ENCODE measurements around the gene IL1B.
"Not testable (repeated sequence)": the region's sequence is repeated elsewhere in the genome, so short reads cannot be mapped to it uniquely, and the experiment has no call there.

Gene IL1B

DNA sequence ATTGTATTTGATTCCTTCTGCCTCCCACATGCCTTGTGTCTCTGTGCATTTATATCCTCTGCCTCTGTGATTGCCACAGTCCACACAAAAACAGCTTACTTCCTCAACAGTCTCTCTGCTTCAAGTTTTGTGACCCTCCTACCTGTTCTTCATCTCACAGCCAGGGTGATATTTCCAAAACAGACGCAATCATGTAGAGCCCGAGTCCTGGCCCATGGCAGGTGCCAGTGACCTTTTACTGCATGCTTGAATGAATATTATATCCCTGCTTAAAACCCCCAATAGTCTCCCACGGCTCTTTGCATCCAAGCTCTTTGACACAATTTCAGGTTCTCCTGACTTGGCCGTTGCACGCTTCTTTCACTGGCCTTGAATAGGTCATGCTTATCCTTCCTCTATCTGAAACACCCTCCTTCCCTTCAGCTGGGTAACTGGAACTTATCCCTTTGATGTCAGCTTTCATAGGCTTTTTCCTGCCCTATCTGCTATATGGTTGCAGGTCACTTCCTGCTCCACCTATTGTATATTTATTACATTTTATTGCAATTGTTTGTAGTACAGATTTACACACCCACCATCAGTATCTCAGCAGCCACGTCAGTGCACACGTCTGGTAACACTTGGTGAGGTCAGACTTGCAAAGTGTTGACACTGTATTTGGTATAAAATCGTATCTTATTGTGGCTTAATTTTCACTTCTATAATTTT, 29.7 kb upstream of the IL1B start:
- TF ChIP-seq, protein P1, sequence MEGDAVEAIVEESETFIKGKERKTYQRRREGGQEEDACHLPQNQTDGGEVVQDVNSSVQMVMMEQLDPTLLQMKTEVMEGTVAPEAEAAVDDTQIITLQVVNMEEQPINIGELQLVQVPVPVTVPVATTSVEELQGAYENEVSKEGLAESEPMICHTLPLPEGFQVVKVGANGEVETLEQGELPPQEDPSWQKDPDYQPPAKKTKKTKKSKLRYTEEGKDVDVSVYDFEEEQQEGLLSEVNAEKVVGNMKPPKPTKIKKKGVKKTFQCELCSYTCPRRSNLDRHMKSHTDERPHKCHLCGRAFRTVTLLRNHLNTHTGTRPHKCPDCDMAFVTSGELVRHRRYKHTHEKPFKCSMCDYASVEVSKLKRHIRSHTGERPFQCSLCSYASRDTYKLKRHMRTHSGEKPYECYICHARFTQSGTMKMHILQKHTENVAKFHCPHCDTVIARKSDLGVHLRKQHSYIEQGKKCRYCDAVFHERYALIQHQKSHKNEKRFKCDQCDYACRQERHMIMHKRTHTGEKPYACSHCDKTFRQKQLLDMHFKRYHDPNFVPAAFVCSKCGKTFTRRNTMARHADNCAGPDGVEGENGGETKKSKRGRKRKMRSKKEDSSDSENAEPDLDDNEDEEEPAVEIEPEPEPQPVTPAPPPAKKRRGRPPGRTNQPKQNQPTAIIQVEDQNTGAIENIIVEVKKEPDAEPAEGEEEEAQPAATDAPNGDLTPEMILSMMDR (IDR thresholded peaks at IDR 0.05; ENCODE audit: insufficient read depth, low read length, poor library complexity, severe bottlenecking), result no peak
- DNase-seq (ENCODE audit: extremely low read depth, insufficient read length), result no peak
- Histone ChIP-seq H3K4me3 (replicated peaks; ENCODE audit: low read depth, low read length) (no peak overlapping the region), H3K36me3 (ENCODE audit: control insufficient read depth, insufficient read depth, low read length) (no peaks in the 10 kb centered on the region), H3K27me3 (replicated peaks; ENCODE audit: control insufficient read depth, insufficient read depth, low read length) (no peaks in the 10 kb centered on the region)

GRCh38 chr2:112864072-112864471, 27.5 kb upstream of the IL1B start:
- DNase-seq (ENCODE audit: extremely low read depth, insufficient read length), result no peak
- TF ChIP-seq, protein P1 (IDR thresholded peaks at IDR 0.05; ENCODE audit: insufficient read depth, low read length, poor library complexity, severe bottlenecking), result no peak
- Histone ChIP-seq H3K36me3 (ENCODE audit: control insufficient read depth, insufficient read depth, low read length) (no peaks in the 10 kb centered on the region), H3K4me3 (replicated peaks; ENCODE audit: low read depth, low read length) (no peak overlapping the region), H3K27me3 (replicated peaks; ENCODE audit: control insufficient read depth, insufficient read depth, low read length) (no peaks in the 10 kb centered on the region)

DNA sequence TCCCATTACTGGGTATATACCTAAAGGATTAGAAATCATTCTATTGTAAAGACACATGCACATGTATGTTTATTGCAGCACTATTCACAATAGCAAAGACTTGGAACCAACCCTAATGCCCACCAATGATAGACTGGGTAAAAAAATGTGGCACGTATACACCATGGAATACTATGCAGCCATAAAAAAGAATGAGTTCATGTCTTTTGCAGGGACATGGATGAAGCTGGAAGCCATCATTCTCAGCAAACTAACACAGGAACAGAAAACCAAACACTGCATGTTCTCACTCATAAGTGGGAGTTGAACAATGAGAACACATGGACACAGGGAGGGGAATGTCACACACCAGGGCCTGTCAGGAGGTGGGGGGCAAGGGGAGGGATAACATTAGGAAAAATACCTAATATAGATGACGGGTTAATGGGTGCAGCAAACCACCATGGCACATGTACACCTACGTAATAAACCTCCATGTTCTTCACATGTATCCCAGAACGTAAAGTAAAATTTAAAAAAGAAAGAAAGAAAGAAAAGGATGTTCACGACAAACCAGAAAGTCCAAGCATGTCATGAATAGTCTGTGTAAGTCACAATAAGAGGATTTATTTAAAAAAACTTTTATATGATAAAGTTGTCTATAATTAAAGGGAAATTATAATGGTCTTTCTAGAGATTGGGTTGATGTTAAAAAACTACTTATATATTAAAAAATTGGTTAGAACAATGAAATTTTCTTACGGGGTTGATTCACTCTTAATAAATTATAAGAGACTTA, 23.0 kb upstream of the IL1B start:
- not testable (repeated sequence) for H3K27me3 ChIP-seq (replicated peaks; ENCODE audit: control insufficient read depth, insufficient read depth, low read length); H3K36me3 ChIP-seq (ENCODE audit: control insufficient read depth, insufficient read depth, low read length); H3K4me3 ChIP-seq (replicated peaks; ENCODE audit: low read depth, low read length); DNase-seq (ENCODE audit: extremely low read depth, insufficient read length)

DNA sequence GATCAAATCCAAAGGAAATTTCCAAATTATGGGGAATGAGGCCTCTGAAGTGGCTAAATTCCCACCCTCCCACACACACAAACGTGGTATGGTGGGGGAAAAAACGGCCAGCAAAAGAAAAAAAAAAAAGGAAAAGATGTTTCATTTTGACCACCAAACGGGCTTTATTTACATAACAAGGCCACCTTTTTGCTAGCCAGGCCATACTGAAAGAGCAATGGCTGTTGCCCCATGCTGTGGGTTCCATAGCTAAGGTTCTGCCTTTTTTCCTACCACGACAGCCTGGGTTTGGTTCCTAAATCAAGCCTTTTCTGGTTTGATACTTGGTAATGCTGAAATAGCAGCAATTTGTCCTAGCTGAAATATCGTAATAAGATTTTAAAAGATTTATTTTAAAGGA, 14.0 kb upstream of the IL1B start:
- H3K4me3 ChIP-seq (replicated peaks; ENCODE audit: low read depth, low read length), result no peak overlapping the region
- no peak for DNase-seq (ENCODE audit: extremely low read depth, insufficient read length)
- TF ChIP-seq, protein P1 (IDR thresholded peaks at IDR 0.05; ENCODE audit: insufficient read depth, low read length, poor library complexity, severe bottlenecking), result no peak
- H3K36me3 ChIP-seq (ENCODE audit: control insufficient read depth, insufficient read depth, low read length), result no peaks in the 10 kb centered on the region
- no peaks in the 10 kb centered on the region for H3K27me3 ChIP-seq (replicated peaks; ENCODE audit: control insufficient read depth, insufficient read depth, low read length)

- Histone ChIP-seq H3K4me3 (replicated peaks; ENCODE audit: low read depth, low read length) (no peak overlapping the region), H3K36me3 (ENCODE audit: control insufficient read depth, insufficient read depth, low read length) (no peaks in the 10 kb centered on the region), H3K27me3 (replicated peaks; ENCODE audit: control insufficient read depth, insufficient read depth, low read length) (no peaks in the 10 kb centered on the region)
- no peak for DNase-seq (ENCODE audit: extremely low read depth, insufficient read length)
- TF ChIP-seq, protein P1 (IDR thresholded peaks at IDR 0.05; ENCODE audit: insufficient read depth, low read length, poor library complexity, severe bottlenecking), result no peak
Observed at GRCh38 chr2:112849956-112850355, 13.4 kb upstream of the IL1B start.

DNA sequence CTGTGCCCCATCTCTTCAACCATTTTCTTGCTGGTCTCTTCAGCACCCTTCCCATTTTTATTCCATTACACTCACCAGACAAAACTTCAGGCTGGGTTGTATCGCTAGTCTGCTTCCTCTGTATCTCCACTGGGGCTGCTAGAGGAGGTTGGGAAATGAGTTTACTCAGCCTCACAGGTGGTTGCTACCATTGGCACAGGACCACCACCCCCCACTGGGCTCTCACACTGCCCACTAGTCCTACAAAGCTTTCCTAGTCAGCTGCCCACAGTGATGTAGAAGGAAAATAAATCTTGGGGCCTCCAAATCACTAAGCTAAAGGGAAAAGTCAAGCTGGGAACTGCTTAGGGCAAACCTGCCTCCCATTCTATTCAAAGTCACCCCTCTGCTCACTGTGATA, 12.3 kb upstream of the IL1B start:
- TF ChIP-seq, protein P1 (IDR thresholded peaks at IDR 0.05; ENCODE audit: insufficient read depth, low read length, poor library complexity, severe bottlenecking), result no peak
- Histone ChIP-seq H3K36me3 (ENCODE audit: control insufficient read depth, insufficient read depth, low read length) (no peaks in the 10 kb centered on the region), H3K4me3 (replicated peaks; ENCODE audit: low read depth, low read length) (no peak overlapping the region), H3K27me3 (replicated peaks; ENCODE audit: control insufficient read depth, insufficient read depth, low read length) (no peaks in the 10 kb centered on the region)
- no peak for DNase-seq (ENCODE audit: extremely low read depth, insufficient read length)

All from GM06990 (cell line).